Erythroblast (primary cell): Measurements from ENCODE around the gene BORA.

ENCODE experiments used
- DNase-seq, 2 experiments: peaks; one replicate each; lab custom pipeline; 2025; lab: John Stamatoyannopoulos, UW
- GATA1 ChIP-seq: IDR thresholded peaks from 2 replicates; pipeline ENCODE4 v1.6.1; 2011; ENCODE audit warnings: low read depth, mild to moderate bottlenecking, control low read depth, low read length, moderate library complexity
- POLR2A ChIP-seq: IDR thresholded peaks from 2 replicates; pipeline ENCODE4 v1.6.1; 2011; ENCODE audit warnings: mild to moderate bottlenecking, low read length

BORA gene

GRCh38 chr13:72788831-72789230, 61.1 kb downstream of the BORA start:
- TF ChIP-seq GATA1 (no peak), POLR2A (no peak)
- no peak for DNase-seq

- no peak for DNase-seq
- TF ChIP-seq GATA1 (no peak), POLR2A (no peak)
These were observed 64.9 kb downstream of the BORA start for GRCh38 chr13:72792640-72793039.

GRCh38 chr13:72798817-72799216, 71.1 kb downstream of the BORA start:
- DNase-seq, result no peak
- no peak for TF ChIP-seq GATA1

DNA sequence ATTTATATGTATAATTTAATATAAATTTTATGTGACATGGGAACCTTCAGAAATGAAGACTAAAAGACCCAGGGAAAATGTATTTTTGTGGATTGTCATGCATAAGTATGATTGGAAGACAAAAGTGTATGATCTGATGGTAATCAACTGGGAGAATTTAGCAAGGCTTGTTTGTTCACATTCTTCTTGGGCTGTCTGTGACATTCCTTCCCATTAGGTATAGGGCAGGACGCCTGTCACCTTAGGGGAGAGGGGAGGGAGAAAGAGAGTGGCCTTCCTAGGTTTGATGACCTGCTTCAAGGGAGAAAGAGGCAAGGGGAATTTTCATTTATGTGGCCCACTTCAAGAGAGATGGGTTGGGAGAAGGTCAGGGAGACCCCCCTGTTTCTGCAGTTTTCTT, 76.6 kb downstream of the BORA start:
- no peak for TF ChIP-seq POLR2A
- TF ChIP-seq GATA1, result no peak
- DNase-seq, result no peak
